Neural crest cell (in vitro differentiated cells): ENCODE results near the gene SPSB4. TPM values are rescaled to one million over a fixed set of nuclear protein-coding genes. Genes with fewer than 3 reads are reported as not detected.

Source experiments
- DNase-seq: peaks from one replicate; pipeline ENCODE4 v3.0.0; 2021; ENCODE audit warnings: low read depth, mixed read lengths, low spot score
- H3K27ac Mint-ChIP-seq: one replicate; pipeline ENCODE4 v1.8.0; 2021; ENCODE audit warnings: mild to moderate bottlenecking, mixed read lengths; ENCODE audit not compliant: unreplicated experiment
- H3K27me3 Mint-ChIP-seq: 2 replicates; pipeline ENCODE4 v1.8.0; 2021; ENCODE audit warnings: low read depth, mild to moderate bottlenecking, mixed read lengths
- H3K36me3 Mint-ChIP-seq: 2 replicates; pipeline ENCODE4 v1.8.0; 2021; ENCODE audit warnings: low read depth, mild to moderate bottlenecking, mixed read lengths
- H3K4me1 Mint-ChIP-seq: 2 replicates; pipeline ENCODE4 v1.8.0; 2021; ENCODE audit warnings: mixed read lengths
- H3K4me3 Mint-ChIP-seq: one replicate; pipeline ENCODE4 v1.8.0; 2021; ENCODE audit warnings: mild to moderate bottlenecking, mixed read lengths
- H3K9me3 Mint-ChIP-seq: 2 replicates; pipeline ENCODE4 v1.8.0; 2021; ENCODE audit warnings: mixed read lengths
- CTCF ChIP-seq: fragments of 200-600 bp; sonication (generic); conservative IDR thresholded peaks from 2 replicates; pipeline ENCODE4 v1.5.0; 2021; ENCODE audit warnings: antibody characterized with exemption, mild to moderate bottlenecking
- total RNA-seq: library from RNA; stranded (reverse); gene quantifications from 2 replicates; pipeline ENCODE4 v1.2.1, GENCODE V29; 2021

SPSB4 gene
- total RNA-seq, 1 donor from 2014 or later, result 35.1 TPM

GRCh38 chr3:141049681-141050080, 1.5 kb upstream of the SPSB4 start:
- TF ChIP-seq CTCF, result peak; percentile 48
- no peak for DNase-seq
- Mint-ChIP-seq H3K9me3 (no peaks in the 10 kb centered on the region), H3K27ac (no peak overlapping the region), H3K4me3 (peak overlapping the region; percentile 90), H3K27me3 (peaks cover 29% of the 10 kb centered on the region), H3K4me1 (peaks cover 24% of the 10 kb centered on the region), H3K36me3 (no peaks in the 10 kb centered on the region)

GRCh38 chr3:141051443-141052200, 475 bp downstream of the SPSB4 start:
- Mint-ChIP-seq H3K27me3 (peaks cover 29% of the 10 kb centered on the region), H3K9me3 (no peaks in the 10 kb centered on the region), H3K36me3 (no peaks in the 10 kb centered on the region), H3K27ac (peak overlapping the region; percentile 69), H3K4me3 (peak overlapping the region; percentile 95), H3K4me1 (peaks cover 43% of the 10 kb centered on the region)
- TF ChIP-seq CTCF, result no peak
- peak; percentile 58 for DNase-seq

GRCh38 chr3:141052201-141053069, 1.3 kb downstream of the SPSB4 start:
- H3K27me3 Mint-ChIP-seq, result peaks cover 28% of the 10 kb centered on the region
- no peak for TF ChIP-seq CTCF
- peaks cover 51% of the 10 kb centered on the region for H3K4me1 Mint-ChIP-seq
- peak overlapping the region; percentile 95 for H3K4me3 Mint-ChIP-seq
- H3K9me3 Mint-ChIP-seq, result no peaks in the 10 kb centered on the region
- H3K27ac Mint-ChIP-seq, result peak overlapping the region; percentile 69
- H3K36me3 Mint-ChIP-seq, result no peaks in the 10 kb centered on the region
- DNase-seq, result peak; percentile 56

DNA sequence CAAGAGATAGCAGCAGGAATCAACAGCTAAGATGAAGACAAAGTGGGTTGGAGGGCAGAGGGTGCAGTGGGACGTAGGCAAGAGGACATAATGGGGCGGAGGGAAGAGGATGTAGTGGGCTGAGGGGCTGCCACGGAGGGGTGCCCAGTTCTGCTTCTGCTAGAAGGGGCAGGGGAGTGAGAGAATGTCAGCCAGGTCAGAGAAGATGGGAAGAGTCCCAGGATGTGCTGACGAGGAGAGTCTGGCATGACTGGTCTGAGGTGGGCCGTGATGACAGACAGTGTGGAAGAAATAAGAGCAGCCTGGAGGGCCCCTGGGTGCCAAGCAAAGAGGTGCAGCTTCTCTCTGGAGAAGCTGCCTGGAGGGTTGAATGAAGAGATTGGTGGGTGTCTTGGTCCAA, 4.0 kb downstream of the SPSB4 start:
- H3K4me1 Mint-ChIP-seq, result peaks cover 64% of the 10 kb centered on the region
- peak overlapping the region; percentile 52 for H3K4me3 Mint-ChIP-seq
- no peak overlapping the region for H3K27ac Mint-ChIP-seq

More for the DNA sequence above, 4.0 kb downstream of the SPSB4 start:
- Mint-ChIP-seq H3K27me3 (peaks cover 7% of the 10 kb centered on the region), H3K9me3 (no peaks in the 10 kb centered on the region), H3K36me3 (peaks cover 3% of the 10 kb centered on the region)
- no peak for TF ChIP-seq CTCF
- DNase-seq, result no peak
